ENCODE data around the gene BATF. TPM values are rescaled to one million over a fixed set of nuclear protein-coding genes. Genes with fewer than 3 reads are reported as not detected.

The BATF gene
- total RNA-seq, 4 donors from 2014 or later = 0.28 to 6.4 (median 1.3) TPM; not detected in 1

- Histone ChIP-seq H3K9me3 (no peaks in the 10 kb centered on the region), H3K36me3 (no peaks in the 10 kb centered on the region), H3K4me3 (no peak overlapping the region), H3K27ac (no peak overlapping the region), H3K27me3 (no peaks in the 10 kb centered on the region), H3K4me1 (peaks cover 0 to 4% of the 10 kb centered on the region in 2 donors)
- intact Hi-C loops (cut with DNase I; ENCODE audit: low total_unique reads) = no loop called here
- TF ChIP-seq POLR2A (IDR thresholded peaks at IDR 0.05) (no peak), CTCF (IDR thresholded peaks at IDR 0.05) (no peak)
- DNase-seq = no peak
Observed at GRCh38 chr14:75539561-75540478, 17.6 kb downstream of the BATF start.

GRCh38 chr14:75540479-75540851 lies 18.2 kb downstream of the BATF start:
- TF ChIP-seq CTCF (IDR thresholded peaks at IDR 0.05) (no peak), POLR2A (IDR thresholded peaks at IDR 0.05) (no peak)
- no peak overlapping the region for H3K4me3 ChIP-seq
- DNase-seq = no peak
- H3K9me3 ChIP-seq = no peaks in the 10 kb centered on the region
- intact Hi-C loops (cut with DNase I; ENCODE audit: low total_unique reads) = no loop called here
- H3K4me1 ChIP-seq = peaks cover 0 to 4% of the 10 kb centered on the region in 2 donors
- no peaks in the 10 kb centered on the region for H3K27me3 ChIP-seq
- no peaks in the 10 kb centered on the region for H3K36me3 ChIP-seq
- H3K27ac ChIP-seq = no peak overlapping the region

- intact Hi-C loops (cut with DNase I; ENCODE audit: low total_unique reads) = no loop called here
- Histone ChIP-seq H3K27me3 (no peaks in the 10 kb centered on the region), H3K27ac (no peak overlapping the region), H3K9me3 (no peaks in the 10 kb centered on the region), H3K4me3 (no peak overlapping the region), H3K36me3 (no peaks in the 10 kb centered on the region), H3K4me1 (no peaks in the 10 kb centered on the region)
- DNase-seq = peak in 1 of 2 donors; percentile 28
- TF ChIP-seq POLR2A (IDR thresholded peaks at IDR 0.05) (no peak), CTCF (IDR thresholded peaks at IDR 0.05) (no peak)
Observed at GRCh38 chr14:75542588-75543091, 20.4 kb downstream of the BATF start.

- intact Hi-C loops (cut with DNase I; ENCODE audit: low total_unique reads) = no loop called here
- Histone ChIP-seq H3K36me3 (no peaks in the 10 kb centered on the region), H3K27ac (no peak overlapping the region), H3K27me3 (no peaks in the 10 kb centered on the region), H3K4me3 (no peak overlapping the region), H3K9me3 (no peaks in the 10 kb centered on the region), H3K4me1 (no peaks in the 10 kb centered on the region)
- TF ChIP-seq CTCF (IDR thresholded peaks at IDR 0.05) (no peak), POLR2A (IDR thresholded peaks at IDR 0.05) (no peak)
- no peak for DNase-seq
Observed at GRCh38 chr14:75543253-75543652, 21.0 kb downstream of the BATF start.

GRCh38 chr14:75543786-75544185 lies 21.5 kb downstream of the BATF start:
- intact Hi-C loops (cut with DNase I; ENCODE audit: low total_unique reads) = no loop called here
- Histone ChIP-seq H3K4me1 (no peaks in the 10 kb centered on the region), H3K36me3 (no peaks in the 10 kb centered on the region), H3K4me3 (no peak overlapping the region), H3K9me3 (no peaks in the 10 kb centered on the region), H3K27me3 (no peaks in the 10 kb centered on the region), H3K27ac (no peak overlapping the region)
- DNase-seq = no peak
- no peak for TF ChIP-seq POLR2A (IDR thresholded peaks at IDR 0.05)

All from uterus (tissue), 4 donors.